Thyroid gland (tissue), 4 donors: Measurements from ENCODE around the gene SUPV3L1. TPM values are rescaled to one million over a fixed set of nuclear protein-coding genes. Genes with fewer than 3 reads are reported as not detected.

Experiments
- DNase-seq, 2 donors: peaks; one replicate each; pipeline ENCODE4 v3.0.0-alpha.2; 2019
- H3K27ac ChIP-seq, 3 donors: fragments of 200-600 bp; sonication (generic); 1 replicate in 2 of 3; 2 replicates in 1 of 3; pipeline ENCODE4 v1.5.1; 2016 to 2019; ENCODE audit warnings: mild to moderate bottlenecking in 1 of 3, moderate library complexity in 1 of 3
- H3K27me3 ChIP-seq: fragments of 200-600 bp; sonication (generic); one replicate; pipeline ENCODE4 v1.5.1; 2019
- H3K36me3 ChIP-seq, 2 donors: fragments of 200-600 bp; sonication (generic); one replicate each; pipeline ENCODE4 v1.5.1; 2016 to 2019
- H3K4me1 ChIP-seq, 2 donors: fragments of 200-600 bp; sonication (generic); one replicate each; pipeline ENCODE4 v1.5.1; 2017 to 2019
- H3K4me3 ChIP-seq, 3 donors: fragments of 200-600 bp; sonication (generic); replicated peaks in 1 of 3; 1 replicate in 2 of 3; 2 replicates in 1 of 3; pipeline ENCODE4 v1.5.1; 2016; ENCODE audit warnings: mild to moderate bottlenecking in 1 of 3
- H3K9me3 ChIP-seq: fragments of 200-600 bp; sonication (generic); one replicate; pipeline ENCODE4 v1.5.1; 2017
- POLR2A ChIP-seq, 2 donors: fragments of 450-650 bp; IDR thresholded peaks; one replicate each; pipeline ENCODE4 v1.6.1; 2017; ENCODE audit warnings: antibody characterized with exemption in 2 of 2, mild to moderate bottlenecking in 2 of 2, moderate library complexity in 1 of 2
- WGBS, 2 donors: methylation state at CpG; one replicate each; pipeline ENCODE4 v1.1.5; 2017; 5-methylcytosine and 5-hydroxymethylcytosine counted together
- intact Hi-C: fragments of 100-400 bp; cut with DNase I; formaldehyde crosslinking; loops from one replicate; pipeline ENCODE4 v1.15.1; 2023
- total RNA-seq, 4 donors: library from RNA; depleted of rRNA; stranded (reverse); fragments of >200 nt; gene quantifications; one replicate each; pipeline ENCODE4 v1.2.3, GENCODE V29; 2016
- TF ChIP-seq, protein P1 (sequence below), 6 experiments: fragments of 200-600 bp in 3 of 6; fragments of 450-650 bp in 3 of 6; sonication (generic) in 3 of 6; IDR thresholded peaks; one replicate each; pipeline ENCODE4 v1.5.1; 2016 to 2019; ENCODE audit warnings: antibody characterized with exemption in 6 of 6, mild to moderate bottlenecking in 2 of 6, inconsistent platforms in 1 of 6, moderate library complexity in 1 of 6

SUPV3L1 gene
- total RNA-seq, 4 donors from 2014 or later = 25.1 to 31.6 (median 27.8) TPM

DNA sequence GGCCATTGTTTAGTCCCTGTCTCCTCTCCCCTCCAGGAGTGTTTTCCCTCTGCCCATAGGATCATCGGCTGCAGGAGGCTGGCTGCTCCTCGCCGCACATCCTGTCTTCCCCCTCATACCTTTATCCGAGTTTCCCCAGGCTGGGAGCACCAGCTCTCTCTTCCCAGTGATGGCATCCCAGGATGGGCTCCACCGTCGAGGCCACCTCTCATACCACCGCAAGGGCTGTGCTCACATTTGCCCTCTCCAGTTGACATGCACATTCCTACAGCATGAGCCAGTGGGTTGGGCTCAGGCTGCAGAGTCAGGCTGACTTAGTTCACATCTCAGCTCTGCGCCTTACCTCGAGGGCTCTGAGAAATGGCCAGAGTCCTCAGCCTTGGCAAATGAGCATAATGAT lies 52.2 kb downstream of the SUPV3L1 start:
- no peaks in the 10 kb centered on the region for H3K27me3 ChIP-seq
- intact Hi-C loops = loop anchor here (10.0 kb wide), 1 partner anchor 273 kb away; no protein-coding TSS in a partner anchor
- DNase-seq = no peak
- TF ChIP-seq POLR2A (IDR thresholded peaks at IDR 0.05) = no peak
- no peak overlapping the region for H3K27ac ChIP-seq
- H3K36me3 ChIP-seq = no peaks in the 10 kb centered on the region
- H3K4me3 ChIP-seq = no peak overlapping the region
- no peaks in the 10 kb centered on the region for H3K4me1 ChIP-seq
- WGBS, 2 donors = 87 to 89% methylated on average over 9 of the region's 9 CpGs
- no peaks in the 10 kb centered on the region for H3K9me3 ChIP-seq

DNA sequence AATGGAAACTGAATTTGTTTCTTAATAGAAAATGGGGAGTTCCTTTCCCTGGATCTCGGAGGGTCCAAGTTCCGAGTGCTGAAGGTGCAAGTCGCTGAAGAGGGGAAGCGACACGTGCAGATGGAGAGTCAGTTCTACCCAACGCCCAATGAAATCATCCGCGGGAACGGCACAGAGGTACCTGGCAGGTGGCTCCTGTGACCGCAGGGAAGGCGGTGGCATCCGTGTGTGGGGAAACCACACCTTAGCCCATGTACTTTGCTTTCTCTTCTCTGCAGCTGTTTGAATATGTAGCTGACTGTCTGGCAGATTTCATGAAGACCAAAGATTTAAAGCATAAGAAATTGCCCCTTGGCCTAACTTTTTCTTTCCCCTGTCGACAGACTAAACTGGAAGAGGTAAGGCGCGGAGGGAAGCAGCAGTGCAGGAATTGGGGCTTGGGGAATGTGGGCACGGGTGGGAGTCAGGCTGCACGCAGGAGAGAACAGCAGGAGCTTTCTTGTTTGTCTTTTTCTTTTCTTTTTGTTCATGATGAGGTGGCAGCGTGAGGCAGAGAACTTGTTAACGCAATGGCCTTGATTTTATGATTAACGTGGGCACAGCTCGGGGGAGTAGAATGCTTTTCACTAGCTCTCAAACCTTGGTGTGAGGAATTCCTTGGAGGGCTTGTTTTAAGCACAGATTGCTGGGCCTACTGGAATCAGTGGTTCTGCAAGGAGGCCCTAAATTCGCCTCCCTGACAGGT lies 52.9 kb downstream of the SUPV3L1 start:
- Histone ChIP-seq H3K4me3 (no peak overlapping the region), H3K36me3 (no peaks in the 10 kb centered on the region), H3K4me1 (no peaks in the 10 kb centered on the region), H3K27me3 (no peaks in the 10 kb centered on the region), H3K9me3 (no peaks in the 10 kb centered on the region), H3K27ac (no peak overlapping the region)
- no peak for DNase-seq
- TF ChIP-seq, protein P1, sequence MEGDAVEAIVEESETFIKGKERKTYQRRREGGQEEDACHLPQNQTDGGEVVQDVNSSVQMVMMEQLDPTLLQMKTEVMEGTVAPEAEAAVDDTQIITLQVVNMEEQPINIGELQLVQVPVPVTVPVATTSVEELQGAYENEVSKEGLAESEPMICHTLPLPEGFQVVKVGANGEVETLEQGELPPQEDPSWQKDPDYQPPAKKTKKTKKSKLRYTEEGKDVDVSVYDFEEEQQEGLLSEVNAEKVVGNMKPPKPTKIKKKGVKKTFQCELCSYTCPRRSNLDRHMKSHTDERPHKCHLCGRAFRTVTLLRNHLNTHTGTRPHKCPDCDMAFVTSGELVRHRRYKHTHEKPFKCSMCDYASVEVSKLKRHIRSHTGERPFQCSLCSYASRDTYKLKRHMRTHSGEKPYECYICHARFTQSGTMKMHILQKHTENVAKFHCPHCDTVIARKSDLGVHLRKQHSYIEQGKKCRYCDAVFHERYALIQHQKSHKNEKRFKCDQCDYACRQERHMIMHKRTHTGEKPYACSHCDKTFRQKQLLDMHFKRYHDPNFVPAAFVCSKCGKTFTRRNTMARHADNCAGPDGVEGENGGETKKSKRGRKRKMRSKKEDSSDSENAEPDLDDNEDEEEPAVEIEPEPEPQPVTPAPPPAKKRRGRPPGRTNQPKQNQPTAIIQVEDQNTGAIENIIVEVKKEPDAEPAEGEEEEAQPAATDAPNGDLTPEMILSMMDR (IDR thresholded peaks at IDR 0.05) = no peak
- TF ChIP-seq POLR2A (IDR thresholded peaks at IDR 0.05) = no peak
- 91% methylated on average over 22 of the region's 22 CpGs for WGBS, 2 donors
- intact Hi-C loops = loop anchor here (10.0 kb wide), 1 partner anchor 272 kb away; no protein-coding TSS in a partner anchor

DNA sequence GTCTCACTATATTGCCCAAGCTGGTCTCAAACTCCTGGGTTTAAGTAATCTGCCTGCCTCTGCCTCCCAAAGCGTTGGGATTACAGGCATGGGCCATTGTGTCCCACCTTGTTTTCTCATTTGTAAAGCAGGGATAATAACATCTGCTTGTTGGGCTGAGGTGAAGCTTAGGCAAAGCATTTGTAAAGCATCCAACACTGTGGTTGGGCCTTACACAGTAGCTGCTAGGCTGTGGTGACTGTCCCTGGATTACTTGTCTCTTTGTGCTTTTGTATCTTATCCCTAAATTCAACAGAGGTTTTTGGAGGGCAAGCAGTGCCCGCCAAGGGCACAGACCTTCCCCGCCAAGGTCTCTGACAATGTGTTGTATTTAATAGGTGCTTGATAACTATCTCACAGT lies 54.4 kb downstream of the SUPV3L1 start:
- Histone ChIP-seq H3K9me3 (no peaks in the 10 kb centered on the region), H3K27me3 (no peaks in the 10 kb centered on the region), H3K4me3 (no peak overlapping the region), H3K4me1 (no peaks in the 10 kb centered on the region), H3K36me3 (no peaks in the 10 kb centered on the region), H3K27ac (no peak overlapping the region)
- WGBS, 2 donors = 94 to 96% methylated on average over 3 of the region's 3 CpGs
- DNase-seq = no peak
- intact Hi-C loops = loop anchor here (10.0 kb wide), 1 partner anchor 270 kb away; no protein-coding TSS in a partner anchor
- TF ChIP-seq, protein P1 (IDR thresholded peaks at IDR 0.05) = no peak
- TF ChIP-seq POLR2A (IDR thresholded peaks at IDR 0.05) = no peak

DNA sequence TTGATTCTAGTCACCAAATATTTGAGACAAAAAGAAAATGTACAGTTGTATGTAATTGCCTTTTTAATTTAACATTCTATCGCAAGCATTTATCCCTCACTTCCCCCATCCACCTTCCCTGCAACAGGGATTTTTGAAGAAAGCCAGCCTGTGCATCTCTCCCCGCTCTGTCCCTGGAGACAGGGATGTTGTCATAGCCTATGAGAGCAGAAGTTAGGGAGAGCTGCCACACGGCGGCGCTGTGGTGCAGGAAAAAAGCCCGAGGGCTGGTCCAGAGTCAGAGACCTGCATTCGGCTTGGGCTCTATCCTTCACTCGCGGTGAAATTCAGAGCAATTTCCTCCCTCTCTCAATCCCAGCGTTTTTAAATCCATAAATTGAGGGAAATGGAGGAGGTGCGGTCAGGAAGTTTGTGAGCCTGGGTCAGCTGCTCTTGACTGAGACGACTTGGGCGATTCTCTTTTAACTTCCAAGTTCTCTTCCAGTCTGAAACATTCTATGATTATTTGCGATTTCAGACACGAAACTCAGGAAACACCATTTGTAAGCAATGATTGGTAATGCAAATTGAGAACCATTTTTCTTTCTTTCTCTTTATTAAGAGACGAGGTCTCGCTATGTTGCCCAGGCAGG lies 57.6 kb downstream of the SUPV3L1 start:
- WGBS, 2 donors = 26 to 28% methylated on average over 17 of the region's 17 CpGs
- Histone ChIP-seq H3K27me3 (no peaks in the 10 kb centered on the region), H3K4me3 (no peak overlapping the region), H3K27ac (no peak overlapping the region), H3K36me3 (no peaks in the 10 kb centered on the region), H3K4me1 (no peaks in the 10 kb centered on the region), H3K9me3 (no peaks in the 10 kb centered on the region)
- peak; percentile 83 to 90 for DNase-seq
- TF ChIP-seq, protein P1 (IDR thresholded peaks at IDR 0.05) = peak; percentile 73 to 98 (median 88)
- no peak for TF ChIP-seq POLR2A (IDR thresholded peaks at IDR 0.05)
- intact Hi-C loops = loop anchor here (2.0 to 10.0 kb wide), 2 partner anchors 79 to 267 kb away; no protein-coding TSS in a partner anchor

DNA sequence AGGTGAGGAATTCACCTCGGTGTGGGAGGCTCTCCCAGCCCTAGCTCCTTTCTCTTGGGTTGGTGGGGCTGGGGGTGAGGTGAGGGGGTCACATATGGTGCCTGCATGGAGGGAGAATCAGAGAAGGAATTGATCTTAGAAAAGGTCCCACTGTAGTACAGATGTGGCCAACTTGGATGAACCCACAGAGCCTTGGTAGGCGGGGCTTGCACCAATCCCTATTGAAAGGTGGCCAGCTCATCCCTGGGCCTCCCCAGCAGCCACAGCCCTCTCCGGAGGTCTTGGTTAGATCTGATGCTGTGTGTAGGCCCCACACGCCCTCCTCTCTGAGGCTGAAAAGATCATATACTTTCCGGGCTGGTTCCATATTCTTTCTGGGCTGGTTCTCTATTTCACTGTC lies 59.1 kb downstream of the SUPV3L1 start:
- DNase-seq = no peak
- Histone ChIP-seq H3K9me3 (no peaks in the 10 kb centered on the region), H3K36me3 (no peaks in the 10 kb centered on the region), H3K4me1 (no peaks in the 10 kb centered on the region), H3K4me3 (no peak overlapping the region), H3K27me3 (no peaks in the 10 kb centered on the region), H3K27ac (no peak overlapping the region)
- intact Hi-C loops = loop anchor here (2.0 to 10.0 kb wide), 2 partner anchors 78 to 266 kb away; no protein-coding TSS in a partner anchor
- 71 to 85% methylated on average over 5 of the region's 5 CpGs for WGBS, 2 donors
- no peak for TF ChIP-seq POLR2A (IDR thresholded peaks at IDR 0.05)
- TF ChIP-seq, protein P1 (IDR thresholded peaks at IDR 0.05) = no peak
